Ishikawa (cell line): ENCODE data around the gene IAPP.

Experiments
- CEBPB ChIP-seq: IDR thresholded peaks from 2 replicates; pipeline ENCODE4 v1.6.1; 2012
- CREB1 ChIP-seq: IDR thresholded peaks from 2 replicates; pipeline ENCODE4 v1.6.1; 2012; ENCODE audit warnings: low read depth
- EGR1 ChIP-seq: IDR thresholded peaks from 2 replicates; pipeline ENCODE4 v1.6.1; 2012
- EP300 ChIP-seq: IDR thresholded peaks from 2 replicates; pipeline ENCODE4 v1.6.1; 2012; ENCODE audit warnings: borderline replicate concordance
- FOXM1 ChIP-seq: IDR thresholded peaks from 2 replicates; pipeline ENCODE4 v1.6.1; 2012; ENCODE audit warnings: low read depth, borderline replicate concordance
- NFIC ChIP-seq: IDR thresholded peaks from 2 replicates; pipeline ENCODE4 v1.6.1; 2012
- RAD21 ChIP-seq: IDR thresholded peaks from 2 replicates; pipeline ENCODE4 v1.6.1; 2012; ENCODE audit warnings: low read depth
- REST ChIP-seq: IDR thresholded peaks from 2 replicates; pipeline ENCODE4 v1.6.1; 2012; ENCODE audit warnings: low read depth, mild to moderate bottlenecking
- TAF1 ChIP-seq: IDR thresholded peaks from 2 replicates; pipeline ENCODE4 v1.6.1; 2012; ENCODE audit warnings: low read depth, mild to moderate bottlenecking
- TCF12 ChIP-seq: IDR thresholded peaks from 2 replicates; pipeline ENCODE4 v1.6.1; 2012; ENCODE audit warnings: low read depth
- TEAD4 ChIP-seq: IDR thresholded peaks from 2 replicates; pipeline ENCODE4 v1.6.1; 2012
- YY1 ChIP-seq: IDR thresholded peaks from 2 replicates; pipeline ENCODE4 v1.6.1; 2012; ENCODE audit warnings: low read depth
- ZBTB7A ChIP-seq: IDR thresholded peaks from 2 replicates; pipeline ENCODE4 v1.6.1; 2012; ENCODE audit warnings: low read depth
- TF ChIP-seq, protein P1 (sequence below): IDR thresholded peaks from 2 replicates; pipeline ENCODE4 v1.6.1; 2012
- TF ChIP-seq, protein P2 (sequence below): IDR thresholded peaks from 2 replicates; pipeline ENCODE4 v1.6.1; 2012

The IAPP gene

GRCh38 chr12:21370845-21371449 is 1.8 kb upstream of the IAPP start:
- TF ChIP-seq REST, result no peak
- TF ChIP-seq FOXM1, result no peak
- TF ChIP-seq EP300, result no peak
- TF ChIP-seq EGR1, result no peak
- no peak for TF ChIP-seq TAF1
- no peak for TF ChIP-seq CEBPB
- TF ChIP-seq, protein P1, sequence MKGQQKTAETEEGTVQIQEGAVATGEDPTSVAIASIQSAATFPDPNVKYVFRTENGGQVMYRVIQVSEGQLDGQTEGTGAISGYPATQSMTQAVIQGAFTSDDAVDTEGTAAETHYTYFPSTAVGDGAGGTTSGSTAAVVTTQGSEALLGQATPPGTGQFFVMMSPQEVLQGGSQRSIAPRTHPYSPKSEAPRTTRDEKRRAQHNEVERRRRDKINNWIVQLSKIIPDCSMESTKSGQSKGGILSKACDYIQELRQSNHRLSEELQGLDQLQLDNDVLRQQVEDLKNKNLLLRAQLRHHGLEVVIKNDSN, result no peak
- TF ChIP-seq CREB1, result no peak
- TF ChIP-seq YY1, result no peak
- TF ChIP-seq TEAD4, result no peak
- no peak for TF ChIP-seq TCF12

DNA sequence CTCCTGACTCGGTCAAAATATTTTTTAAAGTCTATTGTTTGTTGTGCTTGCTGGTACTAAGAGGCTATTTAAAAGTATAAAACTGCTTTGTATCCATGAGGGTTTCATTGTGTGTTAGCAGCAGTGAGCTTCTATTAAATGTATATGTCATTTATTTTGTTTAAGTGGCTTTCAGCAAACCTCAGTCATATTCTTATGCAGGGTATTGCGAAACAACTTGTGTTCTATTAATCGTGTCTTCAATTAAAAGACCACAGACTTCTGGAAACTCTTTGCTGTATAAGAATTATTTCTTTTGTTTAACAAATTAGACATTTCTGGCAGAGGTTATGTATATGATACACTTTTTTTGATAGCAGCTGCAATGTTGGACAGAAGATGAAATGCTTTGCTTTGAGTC is 6.5 kb downstream of the IAPP start:
- TF ChIP-seq CEBPB (peak; percentile 81), EP300 (no peak)

DNA sequence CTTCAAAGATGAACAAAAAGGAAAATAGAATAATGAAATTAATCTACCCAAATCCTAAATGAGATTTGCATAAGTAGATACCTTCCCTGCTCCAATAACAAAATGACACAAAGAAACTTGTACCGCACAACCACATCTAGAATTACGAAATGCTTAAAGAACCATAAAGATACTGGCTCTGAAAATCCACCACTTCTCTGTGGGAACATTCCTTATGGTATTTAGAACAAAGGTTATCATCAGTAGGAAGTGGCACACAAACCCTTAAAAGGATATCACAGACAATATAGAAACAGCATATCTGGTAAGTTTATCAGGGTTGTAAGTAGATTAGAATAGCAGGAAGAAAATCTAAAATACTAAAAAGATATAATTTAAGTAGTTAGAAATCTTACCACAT is 11.6 kb downstream of the IAPP start:
- TF ChIP-seq ZBTB7A (no peak), TCF12 (no peak), CREB1 (no peak), YY1 (no peak), TEAD4 (no peak), TAF1 (no peak), FOXM1 (no peak), REST (no peak), NFIC (no peak), EGR1 (no peak), CEBPB (no peak), EP300 (no peak), RAD21 (no peak)
- TF ChIP-seq, protein P2, sequence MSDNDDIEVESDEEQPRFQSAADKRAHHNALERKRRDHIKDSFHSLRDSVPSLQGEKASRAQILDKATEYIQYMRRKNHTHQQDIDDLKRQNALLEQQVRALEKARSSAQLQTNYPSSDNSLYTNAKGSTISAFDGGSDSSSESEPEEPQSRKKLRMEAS, result no peak
- TF ChIP-seq, protein P1, result no peak

GRCh38 chr12:21387174-21387573 is 14.5 kb downstream of the IAPP start:
- TF ChIP-seq, protein P2, result no peak
- TF ChIP-seq TAF1 (no peak), FOXM1 (no peak), NFIC (no peak), RAD21 (no peak), TCF12 (no peak), ZBTB7A (no peak), TEAD4 (no peak), EP300 (no peak), REST (no peak), CEBPB (no peak), YY1 (no peak), EGR1 (no peak), CREB1 (no peak)
- TF ChIP-seq, protein P1, result no peak
